SU-DHL-6 (cell line): ENCODE data around the gene PPP1R27.

Experiments used
- H2AFZ ChIP-seq: fragments of 200-600 bp; sonication (generic); 2 replicates; pipeline ENCODE4 v1.6.1; 2014; ENCODE audit warnings: low read depth, mild to moderate bottlenecking, moderate library complexity, mixed read lengths, antibody characterized with exemption, low read length; ENCODE audit not compliant: severe bottlenecking
- H3F3A ChIP-seq: fragments of 200-600 bp; shearing (Covaris generic); 2 replicates; pipeline ENCODE4 v1.6.0; 2016; ENCODE audit warnings: antibody characterized with exemption, mild to moderate bottlenecking; ENCODE audit not compliant: insufficient read depth
- H3K27ac ChIP-seq: fragments of 200-600 bp; sonication (generic); 2 replicates; pipeline ENCODE4 v1.5.1; 2016; ENCODE audit warnings: low read depth, mild to moderate bottlenecking, low read length, moderate library complexity, mixed read lengths
- H3K27me3 ChIP-seq: fragments of 200-600 bp; sonication (generic), shearing (Covaris generic); 2 replicates; pipeline ENCODE4 v1.6.0; 2014; ENCODE audit warnings: mild to moderate bottlenecking, low read length
- H3K36me3 ChIP-seq: fragments of 200-600 bp; sonication (generic); 2 replicates; pipeline ENCODE4 v1.6.1; 2014; ENCODE audit warnings: mild to moderate bottlenecking, low read length, mixed read lengths
- H3K4me2 ChIP-seq: fragments of 300-600, 200-600 bp; shearing (Covaris generic), sonication (generic); 2 replicates; pipeline ENCODE4 v1.6.0; 2014; ENCODE audit warnings: low read length, low read depth, mild to moderate bottlenecking; ENCODE audit not compliant: poor library complexity, severe bottlenecking
- H3K4me3 ChIP-seq: fragments of 200-600 bp; sonication (generic); 2 replicates; pipeline ENCODE4 v1.5.1; 2014; ENCODE audit warnings: antibody characterized with exemption, low read length, mild to moderate bottlenecking, mixed read lengths; ENCODE audit not compliant: insufficient read depth, poor library complexity, severe bottlenecking
- H3K79me2 ChIP-seq: fragments of 200-600 bp; sonication (generic); 2 replicates; pipeline ENCODE4 v1.6.1; 2014; ENCODE audit warnings: mild to moderate bottlenecking, low read length, moderate library complexity; ENCODE audit not compliant: insufficient read depth
- H3K9ac ChIP-seq: fragments of 200-600 bp; sonication (generic); 2 replicates; pipeline ENCODE4 v1.7.0; 2014; ENCODE audit warnings: mild to moderate bottlenecking, low read length
- H3K9me2 ChIP-seq: fragments of 200-600 bp; sonication (generic); replicated peaks from 2 replicates; pipeline ENCODE4 v1.6.1; 2014; ENCODE audit warnings: low read length; ENCODE audit not compliant: insufficient read depth
- H3K9me3 ChIP-seq: fragments of 200-600 bp; sonication (generic); 2 replicates; pipeline ENCODE4 v1.6.1; 2014; ENCODE audit warnings: low read length, mixed read lengths; ENCODE audit not compliant: insufficient read depth
- H4K20me1 ChIP-seq: fragments of 200-600 bp; sonication (generic); 2 replicates; pipeline ENCODE4 v1.6.1; 2014; ENCODE audit warnings: low read depth, mild to moderate bottlenecking, antibody characterized with exemption, low read length, moderate library complexity, mixed read lengths
- CTCF ChIP-seq: fragments of 200-600 bp; sonication (generic); IDR thresholded peaks from one replicate; pipeline ENCODE4 v1.5.1; 2017; ENCODE audit warnings: antibody characterized with exemption, mild to moderate bottlenecking, low read length, moderate library complexity; ENCODE audit not compliant: insufficient read depth, poor library complexity, severe bottlenecking
- EZH2phosphoT487 ChIP-seq: fragments of 200-600 bp; sonication (generic), shearing (Covaris generic); conservative IDR thresholded peaks from 2 replicates; pipeline ENCODE4 v1.6.1; 2018; ENCODE audit warnings: mild to moderate bottlenecking, antibody characterized with exemption, low read length, moderate library complexity, mixed read lengths

Gene PPP1R27

GRCh38 chr17:81832608-81833159 lies 2.2 kb downstream of the PPP1R27 start:
- H3K27ac ChIP-seq: peak overlapping the region; percentile 65

GRCh38 chr17:81831957-81832607 lies 2.8 kb downstream of the PPP1R27 start:
- Histone ChIP-seq H4K20me1 (no peaks in the 10 kb centered on the region), H3K27ac (peak overlapping the region; percentile 65)

More at GRCh38 chr17:81832608-81833159, 2.2 kb downstream of the PPP1R27 start:
- Histone ChIP-seq H3K4me2 (peak overlapping the region; percentile 68), H3K9me2 (no peaks in the 10 kb centered on the region), H3K79me2 (no peaks in the 10 kb centered on the region), H3K27me3 (no peaks in the 10 kb centered on the region), H2AFZ (peak overlapping the region; percentile 20), H3K9me3 (no peaks in the 10 kb centered on the region), H3K36me3 (no peaks in the 10 kb centered on the region), H3K9ac (peak overlapping the region; percentile 78), H4K20me1 (no peaks in the 10 kb centered on the region), H3K4me3 (peak overlapping the region; percentile 82), H3F3A (no peaks in the 10 kb centered on the region)
- no peak for TF ChIP-seq CTCF

GRCh38 chr17:81831563-81831956 lies 3.3 kb downstream of the PPP1R27 start:
- H3K36me3 ChIP-seq: no peaks in the 10 kb centered on the region
- no peaks in the 10 kb centered on the region for H3K9me2 ChIP-seq
- H3K27me3 ChIP-seq: no peaks in the 10 kb centered on the region
- no peak for TF ChIP-seq CTCF
- no peak for TF ChIP-seq EZH2phosphoT487
- no peak overlapping the region for H2AFZ ChIP-seq
- peak overlapping the region; percentile 68 for H3K4me2 ChIP-seq
- H3K4me3 ChIP-seq: peak overlapping the region; percentile 82
- H3K9me3 ChIP-seq: no peaks in the 10 kb centered on the region
- H3K79me2 ChIP-seq: no peaks in the 10 kb centered on the region
- no peaks in the 10 kb centered on the region for H4K20me1 ChIP-seq
- H3K27ac ChIP-seq: peak overlapping the region; percentile 65
- peak overlapping the region; percentile 78 for H3K9ac ChIP-seq
- no peaks in the 10 kb centered on the region for H3F3A ChIP-seq

More at GRCh38 chr17:81831957-81832607, 2.8 kb downstream of the PPP1R27 start:
- no peaks in the 10 kb centered on the region for H3K79me2 ChIP-seq
- H2AFZ ChIP-seq: peak overlapping the region; percentile 20
- H3K4me2 ChIP-seq: peak overlapping the region; percentile 68
- peak overlapping the region; percentile 82 for H3K4me3 ChIP-seq
- no peaks in the 10 kb centered on the region for H3F3A ChIP-seq
- H3K27me3 ChIP-seq: no peaks in the 10 kb centered on the region
- H3K9ac ChIP-seq: peak overlapping the region; percentile 78
- H3K9me2 ChIP-seq: no peaks in the 10 kb centered on the region
- TF ChIP-seq EZH2phosphoT487: no peak
- no peak for TF ChIP-seq CTCF
- no peaks in the 10 kb centered on the region for H3K36me3 ChIP-seq
- no peaks in the 10 kb centered on the region for H3K9me3 ChIP-seq
